KOPT-K1 (cell line): Measurements from ENCODE around the gene ASB2.

Experiments
- H3K27ac ChIP-seq: fragments of 200-600 bp; sonication (generic); 2 replicates; pipeline ENCODE4 v1.5.1; 2016; ENCODE audit warnings: antibody characterized with exemption, mild to moderate bottlenecking, low read depth, low read length; ENCODE audit not compliant: poor library complexity, severe bottlenecking
- H3K36me3 ChIP-seq: fragments of 200-600 bp; sonication (generic); 2 replicates; pipeline ENCODE4 v1.5.1; 2017; ENCODE audit warnings: antibody characterized with exemption, mild to moderate bottlenecking, low read length, moderate library complexity; ENCODE audit not compliant: insufficient read depth
- H3K9me3 ChIP-seq: fragments of 200-600 bp; sonication (generic); 2 replicates; pipeline ENCODE4 v1.5.1; 2017; ENCODE audit warnings: antibody characterized with exemption, low read length, mild to moderate bottlenecking; ENCODE audit not compliant: insufficient read depth, poor library complexity, severe bottlenecking

Gene ASB2

DNA sequence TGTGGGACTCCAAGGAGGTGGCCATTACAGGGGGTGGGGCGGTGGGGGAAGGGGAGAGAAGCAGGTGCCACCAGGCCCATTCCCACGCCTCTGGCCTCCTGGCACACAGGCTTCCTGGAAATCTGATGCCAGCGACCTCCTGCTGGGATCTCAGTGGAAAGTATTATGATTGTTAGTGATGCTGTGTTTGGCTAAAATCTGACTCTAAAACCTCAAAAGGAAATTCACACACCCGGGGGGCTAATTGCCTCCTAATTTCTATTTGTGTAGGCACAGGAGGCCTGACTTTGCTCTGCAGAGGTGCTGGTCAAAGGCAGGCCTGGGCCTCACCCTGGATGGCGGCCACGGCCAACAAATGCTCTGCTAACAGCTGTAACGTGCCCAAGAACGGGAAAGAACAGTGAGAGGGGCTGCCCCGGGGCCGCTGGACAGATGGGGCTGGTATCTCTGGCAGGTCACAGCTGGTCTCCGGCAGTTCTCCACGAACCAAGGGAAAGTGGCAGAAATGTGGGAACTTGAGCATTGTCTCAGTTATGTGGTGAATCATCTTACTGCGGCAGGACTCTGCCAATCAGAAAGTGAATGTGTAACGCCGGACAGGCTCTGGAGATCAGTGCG lies 35.0 kb downstream of the ASB2 start:
- Histone ChIP-seq H3K36me3 (no peaks in the 10 kb centered on the region), H3K9me3 (no peaks in the 10 kb centered on the region), H3K27ac (no peak overlapping the region)

DNA sequence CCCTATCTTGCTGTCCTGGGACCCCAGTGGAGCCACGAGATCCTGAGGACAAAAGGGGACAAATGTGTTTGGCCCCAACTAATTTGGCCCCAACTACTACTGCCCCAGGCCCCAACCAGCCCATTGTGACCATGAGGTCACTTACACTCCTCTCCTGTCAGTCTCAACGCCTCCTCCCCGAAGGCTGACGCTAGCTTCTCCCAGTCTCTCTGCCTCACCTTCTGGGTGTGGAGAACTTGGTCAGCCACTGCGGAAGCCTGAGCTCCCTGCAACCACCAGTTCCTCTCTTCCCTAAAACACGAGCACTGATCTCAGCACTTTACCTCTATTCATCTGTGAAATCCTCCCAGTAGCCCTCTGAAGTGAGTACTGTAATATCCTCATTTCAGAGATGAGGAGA lies 35.9 kb downstream of the ASB2 start:
- Histone ChIP-seq H3K27ac (no peak overlapping the region), H3K36me3 (no peaks in the 10 kb centered on the region), H3K9me3 (no peaks in the 10 kb centered on the region)

DNA sequence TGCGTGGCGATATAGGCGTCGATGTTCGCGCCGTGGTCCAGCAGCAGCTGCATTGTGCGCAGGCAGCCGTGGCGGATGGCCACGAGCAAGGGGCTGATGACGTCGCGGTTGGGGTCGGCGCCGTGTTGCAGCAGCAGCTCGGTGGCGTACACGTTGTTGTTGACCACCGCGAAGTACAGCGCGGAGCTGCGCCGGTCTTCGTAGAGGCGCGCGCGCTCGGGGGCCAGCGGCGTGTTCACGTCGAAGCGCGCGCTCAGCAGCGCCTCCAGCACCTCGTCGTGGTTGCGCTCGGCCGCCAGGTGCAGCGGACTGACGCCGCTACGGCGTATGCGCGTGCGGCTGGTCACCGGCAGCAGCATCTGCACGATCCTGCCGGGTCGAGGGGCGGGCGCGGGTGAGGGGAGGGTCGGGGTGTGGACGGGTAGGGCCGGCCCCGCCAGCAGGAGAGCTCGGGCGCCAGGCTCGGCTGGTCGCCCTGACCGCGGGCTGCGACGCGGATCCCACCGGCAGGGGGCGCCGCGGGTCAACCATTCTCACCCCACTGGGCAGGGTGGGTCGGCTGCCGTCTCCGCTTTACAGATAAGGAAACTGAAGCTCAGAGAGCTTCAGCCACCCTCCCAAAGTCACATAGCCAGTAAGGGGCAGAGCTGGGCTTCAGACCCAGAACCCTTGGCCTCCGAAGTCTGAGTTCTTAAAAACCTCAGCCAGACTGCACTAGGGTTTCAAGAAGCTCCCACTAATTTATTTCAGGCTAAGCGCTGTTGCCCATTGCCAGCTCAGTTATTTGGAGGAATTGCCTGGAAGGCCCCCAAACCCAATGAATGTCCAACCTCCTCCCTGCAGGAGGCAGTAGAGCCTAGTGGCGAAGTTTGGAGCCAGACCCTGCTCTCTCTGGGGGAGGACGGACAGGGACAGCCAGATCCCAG lies 36.8 kb downstream of the ASB2 start:
- Histone ChIP-seq H3K36me3 (no peaks in the 10 kb centered on the region), H3K9me3 (no peaks in the 10 kb centered on the region), H3K27ac (no peak overlapping the region)

GRCh38 chr14:93938751-93939303 lies 37.5 kb downstream of the ASB2 start:
- no peaks in the 10 kb centered on the region for H3K9me3 ChIP-seq
- no peak overlapping the region for H3K27ac ChIP-seq
- no peaks in the 10 kb centered on the region for H3K36me3 ChIP-seq

- Histone ChIP-seq H3K9me3 (no peaks in the 10 kb centered on the region), H3K27ac (no peak overlapping the region), H3K36me3 (no peaks in the 10 kb centered on the region)
Measured at GRCh38 chr14:93937519-93937918, 38.9 kb downstream of the ASB2 start.

DNA sequence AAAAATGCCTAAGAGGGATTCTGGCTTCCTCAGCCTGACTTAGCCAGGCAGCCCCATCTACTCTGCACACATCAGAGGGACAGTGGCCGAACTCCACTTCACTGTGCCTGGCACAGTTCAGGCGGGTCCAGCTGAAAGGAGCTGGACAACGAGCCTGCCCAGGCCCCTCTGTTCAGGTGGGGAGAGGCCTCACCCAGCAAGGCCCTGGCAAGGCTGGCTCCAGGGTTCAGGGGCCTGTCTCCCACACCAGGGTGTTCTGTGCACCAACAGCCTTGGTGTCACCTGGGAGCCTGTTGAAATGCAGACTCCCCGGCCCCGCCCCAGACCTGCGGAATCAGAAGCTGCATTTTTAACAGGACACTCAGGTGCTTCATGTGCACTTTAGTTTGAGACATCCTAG lies 39.4 kb downstream of the ASB2 start:
- no peaks in the 10 kb centered on the region for H3K36me3 ChIP-seq
- no peak overlapping the region for H3K27ac ChIP-seq
- H3K9me3 ChIP-seq: no peaks in the 10 kb centered on the region

GRCh38 chr14:93936245-93936644 lies 40.1 kb downstream of the ASB2 start:
- H3K9me3 ChIP-seq: no peaks in the 10 kb centered on the region
- no peak overlapping the region for H3K27ac ChIP-seq
- no peaks in the 10 kb centered on the region for H3K36me3 ChIP-seq

GRCh38 chr14:93935213-93935612 lies 41.2 kb downstream of the ASB2 start:
- Histone ChIP-seq H3K36me3 (no peaks in the 10 kb centered on the region), H3K27ac (no peak overlapping the region), H3K9me3 (no peaks in the 10 kb centered on the region)

DNA sequence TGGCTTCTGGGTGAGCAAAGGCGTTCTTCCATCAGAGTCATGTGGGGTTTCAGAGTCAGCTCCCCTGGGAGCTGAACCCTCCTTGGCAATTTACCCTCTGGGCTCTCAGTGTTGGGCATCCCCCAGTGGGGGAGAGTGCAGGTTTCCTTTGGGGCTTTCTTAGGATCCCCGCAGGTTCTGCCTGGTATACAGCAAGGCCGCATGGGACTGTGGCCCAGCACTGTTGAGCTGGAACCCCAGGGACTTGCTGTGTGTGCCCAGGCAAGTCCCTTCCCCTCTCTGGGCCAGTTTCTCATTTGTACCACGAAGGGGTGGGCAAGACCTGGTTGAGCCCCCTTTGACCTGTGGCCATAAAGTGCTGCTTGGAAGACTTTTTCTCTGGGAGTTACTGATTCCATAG lies 43.7 kb downstream of the ASB2 start:
- Histone ChIP-seq H3K27ac (no peak overlapping the region), H3K9me3 (no peaks in the 10 kb centered on the region), H3K36me3 (no peaks in the 10 kb centered on the region)

- H3K27ac ChIP-seq: no peak overlapping the region
- H3K36me3 ChIP-seq: no peaks in the 10 kb centered on the region
Measured at GRCh38 chr14:93930989-93931307, 45.4 kb downstream of the ASB2 start.

GRCh38 chr14:93930296-93930988 lies 45.9 kb downstream of the ASB2 start:
- H3K36me3 ChIP-seq: no peaks in the 10 kb centered on the region
- H3K9me3 ChIP-seq: no peaks in the 10 kb centered on the region
- H3K27ac ChIP-seq: no peak overlapping the region

More at GRCh38 chr14:93930989-93931307, 45.4 kb downstream of the ASB2 start:
- H3K9me3 ChIP-seq: no peaks in the 10 kb centered on the region

GRCh38 chr14:93929657-93930056 lies 46.7 kb downstream of the ASB2 start:
- Histone ChIP-seq H3K27ac (no peak overlapping the region), H3K36me3 (no peaks in the 10 kb centered on the region), H3K9me3 (no peaks in the 10 kb centered on the region)

GRCh38 chr14:93929048-93929535 lies 47.3 kb downstream of the ASB2 start:
- Histone ChIP-seq H3K36me3 (no peaks in the 10 kb centered on the region), H3K27ac (no peak overlapping the region), H3K9me3 (no peaks in the 10 kb centered on the region)

DNA sequence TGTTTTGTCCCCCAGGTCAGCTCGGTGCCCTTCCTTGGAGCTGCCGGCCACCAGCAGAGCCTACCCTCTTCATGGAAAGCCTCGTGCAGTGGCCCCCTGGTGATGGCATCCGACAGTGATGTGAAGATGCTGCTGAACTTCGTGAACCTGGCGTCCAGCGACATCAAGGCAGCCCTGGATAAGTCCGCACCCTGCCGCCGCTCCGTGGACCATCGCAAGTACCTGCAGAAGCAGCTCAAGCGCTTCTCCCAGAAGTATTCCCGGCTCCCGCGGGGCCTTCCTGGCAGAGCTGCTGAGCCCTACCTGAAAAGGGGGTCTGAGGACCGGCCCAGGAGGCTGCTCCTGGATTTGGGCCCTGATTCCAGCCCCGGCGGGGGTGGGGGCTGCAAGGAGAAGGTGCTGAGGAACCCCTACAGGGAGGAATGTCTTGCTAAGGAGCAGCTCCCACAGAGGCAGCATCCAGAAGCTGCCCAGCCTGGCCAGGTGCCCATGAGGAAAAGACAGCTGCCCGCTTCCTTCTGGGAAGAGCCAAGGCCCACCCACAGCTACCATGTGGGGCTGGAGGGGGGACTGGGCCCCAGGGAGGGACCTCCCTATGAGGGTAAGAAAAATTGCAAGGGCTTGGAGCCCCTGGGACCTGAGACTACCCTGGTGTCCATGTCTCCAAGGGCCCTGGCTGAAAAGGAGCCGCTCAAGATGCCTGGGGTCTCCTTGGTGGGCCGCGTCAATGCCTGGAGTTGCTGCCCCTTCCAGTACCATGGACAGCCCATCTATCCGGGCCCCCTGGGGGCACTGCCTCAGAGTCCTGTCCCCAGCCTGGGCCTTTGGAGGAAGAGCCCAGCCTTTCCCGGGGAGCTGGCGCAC lies 48.0 kb downstream of the ASB2 start:
- Histone ChIP-seq H3K27ac (no peak overlapping the region), H3K36me3 (no peaks in the 10 kb centered on the region), H3K9me3 (no peaks in the 10 kb centered on the region)
